Keratinocyte (primary cell): Measurements from ENCODE around the gene IGFBP3. TPM values are rescaled to one million over a fixed set of nuclear protein-coding genes. Genes with fewer than 3 reads are reported as not detected.

Experiments
- DNase-seq: peaks from one replicate; pipeline ENCODE4 v3.0.0-alpha.2; 2011; ENCODE audit warnings: low read depth, missing footprints, low spot score
- FAIRE-seq: peaks from 2 replicates; lab custom pipeline; 2011; peaks lifted over from hg19 to GRCh38; lab: Jason Lieb, UNC
- H2AFZ ChIP-seq: 2 replicates; pipeline ENCODE4 v1.6.0; 2012; ENCODE audit warnings: low read length, control low read depth, inconsistent platforms; ENCODE audit not compliant: control insufficient read depth
- H3K27ac ChIP-seq: 2 replicates; pipeline ENCODE4 v1.5.1; 2011; ENCODE audit warnings: low read length; ENCODE audit not compliant: control insufficient read depth, insufficient read depth
- H3K27me3 ChIP-seq: 3 replicates; pipeline ENCODE4 v1.6.0; 2011; ENCODE audit warnings: low read length; ENCODE audit not compliant: control insufficient read depth, insufficient read depth; ENCODE audit errors: extremely low read depth
- H3K36me3 ChIP-seq, 2 experiments: 2 replicates in 1 of 2; 3 replicates in 1 of 2; pipeline ENCODE4 v1.5.1; 2011; ENCODE audit warnings: low read length in 2 of 2, mild to moderate bottlenecking in 1 of 2; ENCODE audit not compliant: control insufficient read depth in 2 of 2, insufficient read depth in 2 of 2; ENCODE audit errors: extremely low read depth in 1 of 2
- H3K4me1 ChIP-seq: 3 replicates; pipeline ENCODE4 v1.5.1; 2011; ENCODE audit warnings: low read length; ENCODE audit not compliant: control insufficient read depth, insufficient read depth; ENCODE audit errors: extremely low read depth
- H3K4me2 ChIP-seq: 3 replicates; pipeline ENCODE4 v1.6.0; 2011; ENCODE audit warnings: low read depth, low read length; ENCODE audit not compliant: control insufficient read depth, insufficient read depth; ENCODE audit errors: extremely low read depth
- H3K4me3 ChIP-seq, 3 experiments: fragments of 200-600 bp in 1 of 3; sonication (generic) in 1 of 3; 2 replicates in 2 of 3; 3 replicates in 1 of 3; pipeline ENCODE4 v1.5.1; 2011 to 2016; ENCODE audit warnings: low read length in 3 of 3, mild to moderate bottlenecking in 3 of 3, control low read depth in 2 of 3, inconsistent platforms in 1 of 3, low read depth in 1 of 3, mixed read lengths in 1 of 3, mixed run types in 1 of 3, moderate library complexity in 1 of 3; ENCODE audit not compliant: control insufficient read depth in 2 of 3, insufficient read depth in 2 of 3; ENCODE audit errors: extremely low read depth in 1 of 3
- H3K79me2 ChIP-seq: 2 replicates; pipeline ENCODE4 v1.6.0; 2012; ENCODE audit warnings: low read length; ENCODE audit not compliant: control insufficient read depth, insufficient read depth
- H3K9ac ChIP-seq: 3 replicates; pipeline ENCODE4 v1.6.0; 2011; ENCODE audit warnings: low read length; ENCODE audit not compliant: control insufficient read depth, insufficient read depth; ENCODE audit errors: extremely low read depth
- H3K9me1 ChIP-seq: 3 replicates; pipeline ENCODE4 v1.6.0; 2011; ENCODE audit warnings: low read length; ENCODE audit not compliant: control insufficient read depth, insufficient read depth; ENCODE audit errors: extremely low read depth
- H3K9me3 ChIP-seq: 2 replicates; pipeline ENCODE4 v1.5.1; 2012; ENCODE audit warnings: low read depth, low read length; ENCODE audit not compliant: control insufficient read depth
- H4K20me1 ChIP-seq: 3 replicates; pipeline ENCODE4 v1.6.0; 2011; ENCODE audit warnings: low read length; ENCODE audit not compliant: control insufficient read depth, insufficient read depth; ENCODE audit errors: extremely low read depth
- EZH2 ChIP-seq: IDR thresholded peaks from one replicate; pipeline ENCODE4 v1.6.1; 2012; ENCODE audit warnings: inconsistent platforms, mild to moderate bottlenecking, low read length, moderate library complexity
- dilution Hi-C: fragments of 300-500 bp; cut with MboI; formaldehyde crosslinking; loops from one replicate; pipeline ENCODE4 v1.7.0; 2020; ENCODE audit warnings: low sequenced_read_pairs; ENCODE audit not compliant: extremely low pct_ligation_motif_present
- polyA plus RNA-seq, 5 experiments: library from polyadenylated mRNA; depleted of rRNA in 3 of 5; stranded (reverse) in 3 of 5; stranded (forward) in 1 of 5; unstranded in 1 of 5; fragments of >200 nt; gene quantifications; 1 replicate in 1 of 5; 2 replicates in 3 of 5; 3 replicates in 1 of 5; pipeline versions ENCODE4 v1.2.1 to v1.2.3, GENCODE V29; 2011 to 2012; ENCODE audit warnings: missing spikeins in 2 of 5, low read depth in 1 of 5, low replicate concordance in 1 of 5
- TF ChIP-seq, protein P1 (sequence below), 3 experiments: IDR thresholded peaks in 1 of 3; conservative IDR thresholded peaks in 1 of 3; optimal IDR thresholded peaks in 1 of 3; 2 replicates in 2 of 3; 3 replicates in 1 of 3; pipeline versions ENCODE3 to v1.5.1; 2011; ENCODE audit warnings: low read length in 3 of 3, mild to moderate bottlenecking in 3 of 3, moderate library complexity in 2 of 3, control low read depth in 1 of 3, inconsistent platforms in 1 of 3; ENCODE audit not compliant: insufficient read depth in 2 of 3; ENCODE audit errors: extremely low read depth in 1 of 3

IGFBP3 gene
- polyA plus RNA-seq, 1 donor (not counting 4 experiments of a cell fraction or from before 2014, with no cell fraction given), result 14.0 TPM

DNA sequence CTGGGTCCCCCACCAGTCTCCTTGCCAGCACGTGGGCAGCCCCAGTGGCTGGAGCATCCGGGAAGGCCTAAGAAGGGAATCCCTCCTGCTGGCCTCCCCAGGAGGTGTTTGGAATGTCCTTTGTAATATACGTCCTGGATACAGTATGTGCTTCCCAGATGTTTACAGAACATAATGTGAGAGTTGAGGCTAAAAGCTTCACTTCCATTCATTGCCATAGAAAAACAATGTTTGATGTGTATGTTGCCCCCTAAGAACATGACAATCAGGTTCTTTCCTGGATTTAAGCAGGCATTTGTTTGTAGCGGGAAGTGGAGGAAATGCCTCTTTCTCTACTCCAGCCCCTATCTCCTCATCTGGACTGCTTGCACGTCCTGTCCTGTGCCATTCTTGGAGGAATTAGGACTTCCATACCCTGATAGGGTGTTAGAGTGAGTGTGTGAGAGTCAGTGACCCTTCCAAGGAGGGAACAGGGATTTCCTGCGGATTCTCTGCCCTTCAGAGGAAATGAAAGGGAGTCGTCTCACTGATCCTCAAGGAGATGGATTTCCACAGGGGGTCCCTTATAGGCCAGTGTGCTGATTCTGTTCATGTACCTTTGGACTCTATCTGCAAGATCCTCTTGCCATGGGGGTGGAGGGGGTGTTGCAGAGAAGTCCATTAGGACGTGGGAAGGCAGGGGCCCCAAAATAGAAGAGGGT, 31.6 kb downstream of the IGFBP3 start:
- Histone ChIP-seq H3K9me1 (no peaks in the 10 kb centered on the region), H4K20me1 (no peaks in the 10 kb centered on the region), H3K4me2 (no peak overlapping the region), H3K9ac (no peak overlapping the region), H3K4me1 (peaks cover 5% of the 10 kb centered on the region), H3K4me3 (no peak overlapping the region), H3K27ac (no peak overlapping the region), H3K9me3 (no peaks in the 10 kb centered on the region), H2AFZ (no peak overlapping the region), H3K36me3 (no peaks in the 10 kb centered on the region), H3K27me3 (peaks cover 27% of the 10 kb centered on the region), H3K79me2 (no peaks in the 10 kb centered on the region)
- dilution Hi-C loops, result no loop called here
- DNase-seq, result no peak
- no peak for FAIRE-seq
- no peak for TF ChIP-seq EZH2
- TF ChIP-seq, protein P1, sequence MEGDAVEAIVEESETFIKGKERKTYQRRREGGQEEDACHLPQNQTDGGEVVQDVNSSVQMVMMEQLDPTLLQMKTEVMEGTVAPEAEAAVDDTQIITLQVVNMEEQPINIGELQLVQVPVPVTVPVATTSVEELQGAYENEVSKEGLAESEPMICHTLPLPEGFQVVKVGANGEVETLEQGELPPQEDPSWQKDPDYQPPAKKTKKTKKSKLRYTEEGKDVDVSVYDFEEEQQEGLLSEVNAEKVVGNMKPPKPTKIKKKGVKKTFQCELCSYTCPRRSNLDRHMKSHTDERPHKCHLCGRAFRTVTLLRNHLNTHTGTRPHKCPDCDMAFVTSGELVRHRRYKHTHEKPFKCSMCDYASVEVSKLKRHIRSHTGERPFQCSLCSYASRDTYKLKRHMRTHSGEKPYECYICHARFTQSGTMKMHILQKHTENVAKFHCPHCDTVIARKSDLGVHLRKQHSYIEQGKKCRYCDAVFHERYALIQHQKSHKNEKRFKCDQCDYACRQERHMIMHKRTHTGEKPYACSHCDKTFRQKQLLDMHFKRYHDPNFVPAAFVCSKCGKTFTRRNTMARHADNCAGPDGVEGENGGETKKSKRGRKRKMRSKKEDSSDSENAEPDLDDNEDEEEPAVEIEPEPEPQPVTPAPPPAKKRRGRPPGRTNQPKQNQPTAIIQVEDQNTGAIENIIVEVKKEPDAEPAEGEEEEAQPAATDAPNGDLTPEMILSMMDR (optimal IDR thresholded peaks at IDR 0.05 in 1 of 3, IDR thresholded peaks at IDR 0.05 in 1 of 3, conservative IDR thresholded peaks at IDR 0.05 in 1 of 3; ENCODE audit: extremely low read depth in 1 of 3, insufficient read depth in 2 of 3, low read length in 3 of 3), result no peak

- Histone ChIP-seq H3K4me3 (peak overlapping the region in 2 of 3 experiments; percentile 31 to 38), H2AFZ (no peak overlapping the region), H3K27ac (no peak overlapping the region), H3K9me3 (no peaks in the 10 kb centered on the region), H3K4me1 (peaks cover 5% of the 10 kb centered on the region), H3K9me1 (no peaks in the 10 kb centered on the region), H3K36me3 (no peaks in the 10 kb centered on the region), H3K27me3 (peaks cover 25% of the 10 kb centered on the region), H3K79me2 (no peaks in the 10 kb centered on the region), H4K20me1 (no peaks in the 10 kb centered on the region), H3K9ac (no peak overlapping the region), H3K4me2 (no peak overlapping the region)
- DNase-seq, result no peak
- dilution Hi-C loops, result no loop called here
- FAIRE-seq, result no peak
- TF ChIP-seq, protein P1 (optimal IDR thresholded peaks at IDR 0.05 in 1 of 3, IDR thresholded peaks at IDR 0.05 in 1 of 3, conservative IDR thresholded peaks at IDR 0.05 in 1 of 3; ENCODE audit: extremely low read depth in 1 of 3, insufficient read depth in 2 of 3, low read length in 3 of 3), result no peak
- TF ChIP-seq EZH2, result no peak
Observed at GRCh38 chr7:45888993-45889366, 32.1 kb downstream of the IGFBP3 start.
